CD14-positive monocyte (primary cell): Measurements from ENCODE around the gene POLE. TPM values are rescaled to one million over a fixed set of nuclear protein-coding genes. Genes with fewer than 3 reads are reported as not detected.
A peak's percentile ranks its signal among the peaks of the same experiment; 100 is the strongest.

Experiments used
- DNase-seq, 3 donors: peaks; one replicate each; pipeline ENCODE4 v3.0.0-alpha.2; 2011 to 2022
- H2AFZ ChIP-seq: 2 replicates; pipeline ENCODE4 v1.6.0; 2012; ENCODE audit warnings: mild to moderate bottlenecking, low read depth, low read length, inconsistent platforms; ENCODE audit not compliant: insufficient read depth, poor library complexity, severe bottlenecking
- H3K27ac ChIP-seq, 2 donors: 1 replicate in 1 of 2; 2 replicates in 1 of 2; pipeline ENCODE4 v1.5.1; 2012 to 2013; ENCODE audit warnings: low read length in 2 of 2, control low read depth in 1 of 2, inconsistent platforms in 1 of 2, low read depth in 1 of 2, mild to moderate bottlenecking in 1 of 2
- H3K27me3 ChIP-seq, 2 donors: one replicate each; pipeline versions ENCODE4 v1.6.0 to v1.6.1; 2011 to 2013; ENCODE audit warnings: low read length in 2 of 2; ENCODE audit not compliant: control insufficient read depth in 2 of 2, insufficient read depth in 2 of 2
- H3K36me3 ChIP-seq, 2 donors: replicated peaks in 1 of 2; 1 replicate in 1 of 2; 2 replicates in 1 of 2; pipeline versions ENCODE4 v1.5.1 to v1.6.1; 2012 to 2013; ENCODE audit warnings: low read length in 2 of 2, control low read depth in 1 of 2, inconsistent platforms in 1 of 2, mild to moderate bottlenecking in 1 of 2; ENCODE audit not compliant: insufficient read depth in 2 of 2, control insufficient read depth in 1 of 2
- H3K4me1 ChIP-seq, 2 donors: 1 replicate in 1 of 2; 2 replicates in 1 of 2; pipeline versions ENCODE4 v1.5.1 to v1.6.1; 2012 to 2013; ENCODE audit warnings: low read length in 2 of 2, control low read depth in 1 of 2, inconsistent platforms in 1 of 2, mild to moderate bottlenecking in 1 of 2, moderate library complexity in 1 of 2; ENCODE audit not compliant: insufficient read depth in 2 of 2, control insufficient read depth in 1 of 2
- H3K4me2 ChIP-seq: replicated peaks from 2 replicates; pipeline ENCODE3; 2012; ENCODE audit warnings: low read length, moderate library complexity, mild to moderate bottlenecking; ENCODE audit not compliant: poor library complexity, severe bottlenecking; ENCODE audit errors: extremely low read depth
- H3K4me3 ChIP-seq, 3 experiments: fragments of 200-600 bp in 1 of 3; sonication (generic) in 1 of 3; replicated peaks in 1 of 3; 1 replicate in 2 of 3; 2 replicates in 1 of 3; pipeline ENCODE4 v1.5.1; 2011 to 2013; ENCODE audit warnings: low read length in 3 of 3, mild to moderate bottlenecking in 3 of 3, control low read depth in 2 of 3, low read depth in 2 of 3, inconsistent platforms in 1 of 3, moderate library complexity in 1 of 3
- H3K79me2 ChIP-seq: 2 replicates; pipeline ENCODE4 v1.6.0; 2012; ENCODE audit warnings: mild to moderate bottlenecking, control low read depth, inconsistent platforms, low read length, moderate library complexity; ENCODE audit not compliant: insufficient read depth
- H3K9ac ChIP-seq: 2 replicates; pipeline ENCODE4 v1.6.0; 2017; ENCODE audit warnings: low read length, mild to moderate bottlenecking; ENCODE audit not compliant: insufficient read depth, poor library complexity, severe bottlenecking
- H3K9me3 ChIP-seq, 2 donors: replicated peaks in 1 of 2; 1 replicate in 1 of 2; 2 replicates in 1 of 2; pipeline versions ENCODE4 v1.5.1 to v1.6.1; 2012 to 2013; ENCODE audit warnings: low read length in 2 of 2, control low read depth in 1 of 2; ENCODE audit not compliant: control insufficient read depth in 1 of 2, insufficient read depth in 1 of 2
- H4K20me1 ChIP-seq: 2 replicates; pipeline ENCODE4 v1.6.0; 2012; ENCODE audit warnings: mild to moderate bottlenecking, low read length, control low read depth, moderate library complexity; ENCODE audit not compliant: insufficient read depth
- H3K27ac Mint-ChIP-seq, 7 donors: one replicate each; pipeline ENCODE4 v1.8.0; 2020; ENCODE audit warnings: mild to moderate bottlenecking in 7 of 7, mixed read lengths in 7 of 7, moderate library complexity in 6 of 7, inconsistent platforms in 2 of 7
- H3K27me3 Mint-ChIP-seq, 3 donors: one replicate each; pipeline ENCODE4 v1.8.0; 2021 to 2022; ENCODE audit warnings: low read depth in 3 of 3, mild to moderate bottlenecking in 3 of 3, mixed read lengths in 3 of 3, moderate library complexity in 3 of 3, inconsistent platforms in 1 of 3
- H3K36me3 Mint-ChIP-seq, 2 donors: one replicate each; pipeline ENCODE4 v1.8.0; 2020; ENCODE audit warnings: mixed read lengths in 2 of 2, inconsistent platforms in 1 of 2, mild to moderate bottlenecking in 1 of 2
- H3K4me1 Mint-ChIP-seq: one replicate; pipeline ENCODE4 v1.8.0; 2020; ENCODE audit warnings: mild to moderate bottlenecking, mixed read lengths
- H3K4me3 Mint-ChIP-seq, 2 donors: one replicate each; pipeline ENCODE4 v1.8.0; 2020; ENCODE audit warnings: mild to moderate bottlenecking in 2 of 2, mixed read lengths in 2 of 2, moderate library complexity in 1 of 2
- H3K9me3 Mint-ChIP-seq, 7 donors: one replicate each; pipeline ENCODE4 v1.8.0; 2020 to 2022; ENCODE audit warnings: mixed read lengths in 7 of 7, mild to moderate bottlenecking in 6 of 7, moderate library complexity in 6 of 7, inconsistent platforms in 2 of 7
- CTCF ChIP-seq: fragments of 200-600 bp; IDR thresholded peaks from one replicate; pipeline ENCODE4 v1.8.0; 2022; ENCODE audit warnings: antibody characterized with exemption, mild to moderate bottlenecking
- WGBS: methylation state at CpG from one replicate; pipeline ENCODE4 v1.1.5; 2013; ENCODE audit warnings: missing lambda C conversion rate; ENCODE audit not compliant: insufficient coverage; 5-methylcytosine and 5-hydroxymethylcytosine counted together
- intact Hi-C, 2 donors: fragments of 100-400 bp; cut with micrococcal nuclease; formaldehyde crosslinking; loops; one replicate each; pipeline versions ENCODE4 v1.15.0 to v1.15.1; 2023
- polyA plus RNA-seq, 3 donors: library from polyadenylated mRNA; depleted of rRNA in 1 of 3; unstranded in 2 of 3; stranded (reverse) in 1 of 3; fragments of 300-500 nt in 2 of 3; fragments of >200 nt in 1 of 3; fragmentation: Illumina TruSeq in 2 of 3; gene quantifications; 1 replicate in 2 of 3; 2 replicates in 1 of 3; pipeline ENCODE4 v1.2.3, GENCODE V29; 2012 to 2021

The POLE gene
- polyA plus RNA-seq, 3 donors: 1.00 to 24.2 (median 2.2) TPM

GRCh38 chr12:132617822-132618682 is 69.1 kb downstream of the POLE start:
- peaks cover 7% of the 10 kb centered on the region for H3K4me1 Mint-ChIP-seq
- no peak overlapping the region for H3K27ac Mint-ChIP-seq
- no peaks in the 10 kb centered on the region for H3K4me1 ChIP-seq
- peaks cover 45 to 76% (median 57%) of the 10 kb centered on the region in 3 donors for H3K27me3 Mint-ChIP-seq
- H3K9ac ChIP-seq: no peak overlapping the region
- intact Hi-C loops: loop anchor here in 1 of 2 donors (5.0 kb wide), 2 partner anchors 201 to 466 kb away; no protein-coding TSS in a partner anchor
- H3K4me3 Mint-ChIP-seq: peak overlapping the region in 1 of 2 donors; percentile 89
- H3K79me2 ChIP-seq: no peaks in the 10 kb centered on the region
- H3K27me3 ChIP-seq: peaks cover 18 to 57% of the 10 kb centered on the region in 2 donors
- no peak overlapping the region for H3K4me2 ChIP-seq
- H3K9me3 Mint-ChIP-seq: peaks cover 17 to 38% (median 27%) of the 10 kb centered on the region in 7 donors
- no peak overlapping the region for H2AFZ ChIP-seq
- H3K36me3 ChIP-seq: no peaks in the 10 kb centered on the region
- TF ChIP-seq CTCF: no peak
- peaks cover 26 to 29% of the 10 kb centered on the region in 2 donors for H3K9me3 ChIP-seq
- H3K4me3 ChIP-seq: no peak overlapping the region
- DNase-seq: no peak
- no peaks in the 10 kb centered on the region for H4K20me1 ChIP-seq
- WGBS: 11% methylated on average over 47 of the region's 51 CpGs
- peaks cover 8 to 10% of the 10 kb centered on the region in 2 donors for H3K36me3 Mint-ChIP-seq
- H3K27ac ChIP-seq: no peak overlapping the region

- H3K4me1 Mint-ChIP-seq: peaks cover 7% of the 10 kb centered on the region
- no peak for TF ChIP-seq CTCF
- no peaks in the 10 kb centered on the region for H3K36me3 ChIP-seq
- intact Hi-C loops: loop anchor here in 1 of 2 donors (5.0 kb wide), 2 partner anchors 200 to 465 kb away; no protein-coding TSS in a partner anchor
- no peaks in the 10 kb centered on the region for H3K4me1 ChIP-seq
- H2AFZ ChIP-seq: no peak overlapping the region
- H3K9ac ChIP-seq: no peak overlapping the region
- no peaks in the 10 kb centered on the region for H4K20me1 ChIP-seq
- H3K27me3 Mint-ChIP-seq: peaks cover 49 to 79% (median 57%) of the 10 kb centered on the region in 3 donors
- no peak overlapping the region for H3K27ac Mint-ChIP-seq
- peaks cover 8 to 10% of the 10 kb centered on the region in 2 donors for H3K36me3 Mint-ChIP-seq
- no peak for DNase-seq
- no peaks in the 10 kb centered on the region for H3K79me2 ChIP-seq
- peak overlapping the region in 1 of 2 donors; percentile 89 for H3K4me3 Mint-ChIP-seq
- peaks cover 17 to 36% (median 27%) of the 10 kb centered on the region in 7 donors for H3K9me3 Mint-ChIP-seq
- no peak overlapping the region for H3K4me3 ChIP-seq
- 100% methylated on average over 3 of the region's 4 CpGs for WGBS
- no peak overlapping the region for H3K27ac ChIP-seq
- peaks cover 18 to 57% of the 10 kb centered on the region in 2 donors for H3K27me3 ChIP-seq
- H3K4me2 ChIP-seq: no peak overlapping the region
- H3K9me3 ChIP-seq: peaks cover 26 to 29% of the 10 kb centered on the region in 2 donors
Observed at GRCh38 chr12:132617135-132617701, 69.9 kb downstream of the POLE start.
